NOMO-1 (cell line): Measurements from ENCODE around the gene FMN2.

Source experiments
- DNase-seq, 2 experiments: peaks; one replicate each; lab custom pipeline; 2025; ENCODE audit not compliant: unreplicated experiment in 2 of 2; lab: John Stamatoyannopoulos, UW

FMN2 gene

DNA sequence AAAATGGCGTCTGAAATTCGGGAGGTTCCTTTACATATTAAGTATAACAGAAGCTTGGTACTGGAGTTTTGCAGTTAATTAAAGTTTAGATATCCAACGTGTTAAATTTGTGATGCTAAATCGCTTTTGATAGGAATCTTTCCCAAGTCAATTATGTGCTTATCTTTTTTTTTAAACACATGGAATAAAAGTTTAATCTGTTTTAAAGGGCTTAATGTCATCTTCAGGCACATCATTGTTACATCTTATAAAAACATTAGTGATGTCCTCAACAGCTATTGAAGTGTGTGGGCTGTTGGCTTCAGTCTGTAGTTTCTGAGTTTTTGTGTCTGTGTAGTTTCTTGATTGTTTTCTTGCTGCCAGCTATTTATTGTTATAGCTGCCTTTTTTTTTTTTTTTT lies 5.3 kb downstream of the FMN2 start:
- no peak for DNase-seq

- no peak for DNase-seq
Observed at GRCh38 chr1:240098534-240098933, 6.9 kb downstream of the FMN2 start.

- DNase-seq, result no peak
Observed at GRCh38 chr1:240099329-240099728, 7.6 kb downstream of the FMN2 start.

DNA sequence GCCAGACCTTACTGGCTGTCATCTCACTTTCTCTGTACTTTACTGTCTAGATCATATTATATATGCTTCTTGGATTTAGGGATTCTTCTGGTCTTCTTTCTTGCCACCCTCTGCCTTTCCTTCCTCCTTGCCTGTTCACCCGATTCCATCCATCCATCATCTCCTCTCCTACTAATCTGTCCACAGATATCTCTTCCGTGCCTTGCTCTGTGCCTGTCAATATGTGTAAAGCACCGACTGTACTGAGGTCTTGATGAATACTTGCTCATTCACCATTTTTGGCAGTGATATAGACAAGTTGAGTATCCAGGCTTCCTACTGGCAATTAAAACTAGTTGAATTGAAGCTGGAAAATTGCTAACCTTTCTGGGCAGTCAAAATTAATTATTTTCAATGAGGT lies 8.1 kb downstream of the FMN2 start:
- DNase-seq, result no peak

DNA sequence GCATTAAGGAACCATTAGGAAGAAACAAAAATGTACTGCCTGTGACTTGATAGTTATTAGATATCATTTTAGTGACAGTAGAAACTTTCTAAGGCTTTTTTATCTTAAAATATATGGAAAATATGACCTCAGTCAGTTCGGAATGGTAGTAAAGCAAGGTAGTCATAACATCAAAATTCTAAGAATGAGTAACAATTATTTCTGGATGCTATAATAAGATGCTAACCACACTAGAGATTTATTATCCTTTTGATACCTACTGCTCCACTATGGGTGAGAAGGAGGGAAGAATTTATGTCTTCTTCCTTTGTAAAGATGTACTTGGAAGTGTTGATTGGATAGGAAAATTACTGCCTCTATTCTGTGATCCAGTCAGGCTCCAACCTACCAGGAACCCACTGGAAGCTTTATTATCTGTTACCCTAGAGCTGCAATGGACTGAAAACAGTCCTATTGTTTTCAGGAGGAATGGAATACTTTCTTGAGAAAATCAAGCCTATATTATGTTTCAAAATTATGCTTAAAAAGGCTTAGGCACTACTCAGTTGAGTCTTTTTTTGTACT lies 8.8 kb downstream of the FMN2 start:
- no peak for DNase-seq

DNA sequence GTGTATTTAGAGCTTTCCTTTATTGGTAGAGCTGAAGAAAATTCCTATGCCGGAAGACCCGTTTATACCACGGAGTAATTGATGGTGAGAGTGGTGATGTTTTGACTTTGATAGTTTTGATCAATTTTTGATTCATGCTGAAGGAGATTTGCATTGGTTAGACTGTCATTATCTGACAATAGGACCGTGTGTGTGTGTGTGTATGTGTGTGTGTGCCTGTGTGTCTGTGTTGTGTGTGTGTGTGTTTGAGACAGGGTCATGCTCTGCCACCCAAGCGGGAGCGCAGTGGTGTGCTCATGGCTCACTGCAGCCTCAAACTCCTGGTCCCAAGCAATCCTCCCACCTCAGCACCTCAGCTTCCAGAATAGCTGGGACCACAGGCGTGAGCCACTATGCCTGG lies 9.6 kb downstream of the FMN2 start:
- no peak for DNase-seq

DNA sequence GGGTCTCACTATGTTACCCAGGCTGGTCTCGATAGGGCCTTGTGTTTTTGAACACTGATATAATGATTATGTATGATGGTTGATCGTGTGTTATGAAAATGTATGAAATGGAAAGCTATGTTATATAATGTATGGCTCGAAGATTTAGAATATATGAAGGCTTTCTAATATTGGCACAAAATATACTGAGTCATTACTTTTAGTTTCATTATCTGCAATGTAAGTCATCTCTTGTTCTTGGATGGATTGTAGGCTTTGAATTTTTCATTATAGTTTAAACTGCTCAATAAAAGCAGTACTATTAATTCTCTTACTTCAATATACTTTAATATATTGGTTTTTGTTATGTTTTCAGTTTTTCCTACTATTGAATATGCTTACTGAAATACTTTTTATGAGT lies 10.1 kb downstream of the FMN2 start:
- no peak for DNase-seq

DNA sequence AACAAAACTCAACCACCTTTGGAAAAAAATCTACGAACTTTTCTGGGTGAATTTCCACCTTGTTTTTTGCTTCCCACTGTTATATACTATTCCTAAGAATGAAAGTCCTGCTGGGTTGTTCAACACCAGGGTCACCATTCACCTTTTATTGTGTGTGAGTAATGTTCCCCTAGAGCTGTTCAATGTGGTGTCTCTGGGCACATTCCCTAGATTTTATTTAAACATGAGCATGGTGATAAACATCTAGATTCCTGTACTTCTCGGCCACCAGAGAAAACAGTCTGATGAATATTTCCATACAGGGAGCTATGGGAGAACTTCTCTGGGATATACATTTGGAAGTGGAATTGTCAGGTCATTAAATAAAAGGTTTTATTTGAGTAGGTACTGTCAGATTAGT lies 13.0 kb downstream of the FMN2 start:
- DNase-seq, result no peak

DNA sequence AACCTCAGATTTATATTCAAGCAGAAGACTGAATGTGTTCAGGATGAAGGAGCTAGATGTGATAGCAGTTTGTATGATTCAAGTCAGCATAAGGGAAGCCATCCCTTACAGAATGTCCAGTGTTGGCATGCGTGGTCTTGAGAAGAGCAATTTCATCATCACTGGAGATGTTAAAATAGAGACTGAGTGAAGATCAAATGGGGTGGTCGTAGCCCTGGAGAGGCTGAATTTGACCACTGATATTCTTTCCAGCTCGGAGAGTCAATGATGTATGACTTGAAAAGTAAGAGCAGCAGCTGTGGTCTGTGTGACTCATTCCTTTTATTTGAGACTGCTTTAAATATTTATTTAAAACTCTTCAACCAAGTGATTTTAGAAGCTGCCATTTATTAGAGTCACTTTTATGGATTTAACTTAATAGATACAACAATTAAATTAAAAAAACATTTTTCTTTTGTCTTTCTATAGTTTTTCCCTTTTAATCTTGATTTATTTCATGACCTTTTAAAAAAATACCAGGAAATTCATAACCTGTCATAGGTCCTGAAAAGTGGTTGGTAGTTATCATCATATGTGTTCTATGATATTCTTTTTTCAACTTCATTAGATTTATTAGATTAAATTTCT lies 15.5 kb downstream of the FMN2 start:
- DNase-seq, result no peak

DNA sequence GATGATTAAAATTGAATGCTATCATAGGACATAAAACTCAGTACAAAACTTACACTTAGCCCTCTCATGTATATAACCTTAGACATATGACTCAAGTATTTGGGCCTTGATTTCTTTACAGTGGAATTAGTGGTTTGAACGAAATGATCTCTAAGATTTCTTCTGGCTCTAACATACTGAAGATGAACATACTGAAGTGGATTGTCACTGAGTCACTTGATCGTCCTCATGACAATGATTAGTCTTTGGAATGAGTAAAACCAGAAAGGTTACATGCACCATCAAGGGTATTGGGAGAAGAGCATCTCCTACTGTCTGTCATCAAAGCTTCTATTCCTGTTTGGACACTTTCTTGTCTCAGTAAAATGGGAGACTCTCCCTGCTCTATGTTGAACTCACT lies 17.4 kb downstream of the FMN2 start:
- DNase-seq, result no peak

DNA sequence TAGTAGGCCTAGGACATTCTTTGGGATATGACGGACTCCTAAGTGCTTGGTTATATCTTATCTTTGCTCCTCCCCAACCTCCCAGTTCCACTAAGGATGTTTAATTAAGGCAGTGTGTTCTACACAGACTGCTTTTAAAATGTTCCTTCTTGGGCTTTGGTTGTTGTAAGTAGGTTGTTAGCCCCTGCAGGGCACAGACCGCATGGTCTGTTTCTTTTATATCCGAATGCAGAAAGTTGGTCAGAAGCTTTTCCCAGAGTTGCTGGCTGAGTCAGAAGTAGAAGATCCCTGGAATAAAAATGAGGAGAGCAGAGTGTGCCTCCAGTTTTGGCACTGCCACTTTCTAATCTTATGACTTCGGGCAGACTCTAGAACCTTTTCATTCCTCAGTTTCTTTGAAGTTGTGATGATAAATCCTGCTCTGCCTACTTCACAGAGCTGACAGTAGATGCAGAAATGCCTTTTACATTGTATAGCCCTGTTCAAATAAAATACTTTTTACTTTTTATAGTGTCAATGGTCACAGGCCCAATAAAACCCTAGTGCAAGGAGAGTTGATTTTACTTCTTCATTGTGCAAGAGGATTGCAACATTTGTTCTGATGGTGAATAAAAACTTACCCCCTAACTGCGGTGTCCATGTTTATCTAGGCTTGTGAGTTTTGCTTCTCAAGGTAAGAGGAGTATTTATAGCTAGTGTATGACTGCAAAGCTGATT lies 18.4 kb downstream of the FMN2 start:
- no peak for DNase-seq

GRCh38 chr1:240111558-240111957 lies 19.9 kb downstream of the FMN2 start:
- DNase-seq, result no peak

- no peak for DNase-seq
Observed at GRCh38 chr1:240114222-240114621, 22.5 kb downstream of the FMN2 start.

GRCh38 chr1:240115831-240116230 lies 24.1 kb downstream of the FMN2 start:
- DNase-seq, result no peak

GRCh38 chr1:240116831-240117769 lies 25.4 kb downstream of the FMN2 start:
- no peak for DNase-seq

GRCh38 chr1:240117930-240118329 lies 26.2 kb downstream of the FMN2 start:
- no peak for DNase-seq

GRCh38 chr1:240122639-240123613 lies 31.2 kb downstream of the FMN2 start:
- DNase-seq, result no peak

GRCh38 chr1:240126821-240127220 lies 35.1 kb downstream of the FMN2 start:
- DNase-seq, result no peak

DNA sequence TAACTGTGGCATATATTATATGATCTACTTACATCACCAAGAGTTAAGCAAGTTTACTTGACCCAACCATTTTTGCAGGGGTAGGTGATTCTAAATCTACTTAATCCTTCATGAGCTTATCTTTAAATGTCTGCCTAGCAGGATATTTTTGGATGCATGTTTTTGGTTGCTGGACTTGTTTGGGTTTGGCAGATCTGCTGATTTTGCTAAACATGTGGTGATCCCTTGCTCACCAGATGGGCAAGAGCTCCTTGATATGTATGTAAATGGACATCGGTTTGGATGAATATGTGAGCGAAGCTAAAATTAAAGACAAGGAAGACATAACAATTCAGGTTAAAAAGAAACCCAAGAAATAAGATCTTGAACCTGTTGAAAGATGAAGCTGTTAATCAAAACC lies 36.7 kb downstream of the FMN2 start:
- DNase-seq, result no peak

DNA sequence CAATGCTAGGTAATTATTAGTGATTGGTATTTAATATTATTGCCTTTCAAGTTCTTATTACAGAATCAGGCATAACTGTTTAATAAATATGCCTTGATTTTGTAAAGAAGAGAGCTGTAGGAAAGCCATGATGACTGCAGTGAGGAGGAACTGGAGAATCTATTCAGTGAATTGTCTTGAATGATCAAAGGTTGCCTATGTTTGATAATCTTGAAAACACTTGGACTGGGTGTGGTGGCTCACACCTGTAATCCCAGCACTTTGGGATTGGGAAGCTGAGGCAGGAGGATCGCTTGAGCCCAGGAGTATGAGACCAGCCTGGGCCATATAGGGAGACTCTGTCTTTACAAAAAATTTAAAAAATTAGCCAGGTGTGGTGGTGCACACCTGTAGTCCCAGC lies 42.4 kb downstream of the FMN2 start:
- no peak for DNase-seq
